CD4-positive, alpha-beta T cell treated with Interleukin-2 at 100 ng/mL for 4 hours (primary cell): ENCODE results near the gene ZNF579.

Experiments
- DNase-seq: peaks from one replicate; pipeline ENCODE4 v3.0.0-alpha.2; 2020; ENCODE audit warnings: low spot score

ZNF579 gene, protein sequence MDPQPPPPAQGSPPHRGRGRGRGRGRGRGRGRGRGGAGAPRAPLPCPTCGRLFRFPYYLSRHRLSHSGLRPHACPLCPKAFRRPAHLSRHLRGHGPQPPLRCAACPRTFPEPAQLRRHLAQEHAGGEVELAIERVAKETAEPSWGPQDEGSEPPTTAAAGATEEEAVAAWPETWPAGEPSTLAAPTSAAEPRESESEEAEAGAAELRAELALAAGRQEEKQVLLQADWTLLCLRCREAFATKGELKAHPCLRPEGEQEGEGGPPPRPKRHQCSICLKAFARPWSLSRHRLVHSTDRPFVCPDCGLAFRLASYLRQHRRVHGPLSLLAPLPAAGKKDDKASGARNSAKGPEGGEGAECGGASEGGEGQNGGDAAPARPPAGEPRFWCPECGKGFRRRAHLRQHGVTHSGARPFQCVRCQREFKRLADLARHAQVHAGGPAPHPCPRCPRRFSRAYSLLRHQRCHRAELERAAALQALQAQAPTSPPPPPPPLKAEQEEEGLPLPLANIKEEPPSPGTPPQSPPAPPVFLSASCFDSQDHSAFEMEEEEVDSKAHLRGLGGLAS

DNA sequence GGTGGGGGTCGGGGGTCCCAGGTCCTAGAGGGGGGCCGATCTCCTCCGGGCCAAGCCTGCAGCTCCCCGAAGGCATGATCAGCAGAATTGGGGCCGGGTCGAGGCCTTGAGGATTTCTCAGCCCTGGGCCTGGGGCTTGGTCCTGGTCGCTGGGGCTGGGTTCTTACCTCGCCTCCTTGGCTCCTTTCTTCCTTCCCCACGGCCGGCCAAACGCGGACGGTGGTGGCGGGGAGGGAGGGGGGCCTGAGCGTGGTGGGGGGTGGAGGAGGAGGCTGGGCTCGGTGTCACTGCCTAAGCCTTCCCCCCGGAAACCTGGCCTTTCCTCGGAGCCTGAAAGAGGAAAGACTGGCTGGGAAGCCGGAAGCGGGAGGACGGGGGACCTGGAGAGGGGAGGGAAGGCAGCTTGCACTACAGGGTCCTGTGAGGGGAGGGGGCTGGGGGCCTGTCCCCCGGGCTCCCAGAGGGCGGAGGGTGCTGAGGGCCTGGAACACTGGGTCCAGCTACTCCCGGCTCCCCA, at the start of gene ZNF579:
ZNF579 (minus strand) TSS at position 221 of the 517 bp plus-strand sequence. CDS start 1,209 bp downstream, outside the sequence.
- peak; percentile 76 for DNase-seq

DNA sequence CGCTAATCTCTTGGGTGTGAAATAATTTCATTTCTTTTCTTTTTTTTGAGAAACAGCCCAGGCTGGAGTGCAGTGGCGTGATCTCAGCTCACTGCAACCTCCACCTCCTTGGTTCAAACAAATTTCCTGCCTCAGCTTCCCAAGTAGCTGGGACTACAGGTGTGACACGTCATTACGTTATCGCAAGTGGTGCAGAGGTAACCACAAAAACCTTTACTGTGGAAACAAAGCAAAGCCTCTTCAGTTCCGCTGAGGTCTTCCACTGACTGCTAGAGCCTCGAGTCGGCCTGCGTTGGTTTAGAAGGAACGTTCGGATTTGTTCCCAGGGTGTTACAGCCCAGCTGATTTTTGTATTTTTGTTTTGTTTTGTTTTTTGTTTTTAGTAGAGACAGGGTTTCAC, 45.7 kb upstream of the ZNF579 start:
- peak; percentile 76 for DNase-seq

DNA sequence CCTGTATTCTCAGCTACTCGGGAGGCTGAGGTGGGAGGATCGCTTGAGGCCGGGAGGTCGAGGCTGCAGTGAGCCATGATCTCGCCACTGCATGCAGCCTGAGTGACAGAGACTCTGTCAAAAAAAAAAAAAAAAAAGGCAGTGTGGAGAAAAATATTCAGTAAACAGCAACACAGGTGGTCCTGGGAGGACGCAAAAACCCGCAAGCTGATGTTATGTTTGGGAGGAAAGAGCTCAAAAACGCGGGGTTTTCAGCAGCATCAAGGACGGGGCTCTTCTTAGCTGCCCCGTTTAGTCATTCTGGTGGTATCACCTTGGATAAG, 44.3 kb upstream of the ZNF579 start:
- no peak for DNase-seq

- DNase-seq: peak; percentile 91
These were observed 43.7 kb upstream of the ZNF579 start, which contains the start of gene ZNF784 for GRCh38 chr19:55624109-55625003. TSS of gene ZNF784 (minus strand) at chr19:55624566. CDS start at chr19:55624561, 5 bp downstream.

DNA sequence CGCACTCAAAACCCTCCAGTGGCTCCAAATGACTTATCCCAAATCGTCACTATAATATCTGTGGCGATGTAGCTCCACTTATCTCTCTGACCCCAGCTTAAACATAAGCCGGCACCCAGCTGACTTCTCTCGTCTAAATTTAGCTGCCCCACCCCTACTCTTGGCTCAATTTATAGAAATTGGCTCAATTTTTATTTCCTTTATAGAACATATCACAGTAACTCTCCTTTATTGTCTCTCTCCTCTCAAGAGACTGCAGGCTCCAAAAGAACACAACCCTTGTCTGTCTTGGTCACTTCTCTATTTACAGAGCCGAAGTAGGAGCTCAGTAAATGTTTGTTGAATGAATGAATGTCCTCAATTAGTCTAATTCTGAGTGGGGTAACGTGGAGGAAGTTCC, 42.9 kb upstream of the ZNF579 start:
- DNase-seq: no peak

DNA sequence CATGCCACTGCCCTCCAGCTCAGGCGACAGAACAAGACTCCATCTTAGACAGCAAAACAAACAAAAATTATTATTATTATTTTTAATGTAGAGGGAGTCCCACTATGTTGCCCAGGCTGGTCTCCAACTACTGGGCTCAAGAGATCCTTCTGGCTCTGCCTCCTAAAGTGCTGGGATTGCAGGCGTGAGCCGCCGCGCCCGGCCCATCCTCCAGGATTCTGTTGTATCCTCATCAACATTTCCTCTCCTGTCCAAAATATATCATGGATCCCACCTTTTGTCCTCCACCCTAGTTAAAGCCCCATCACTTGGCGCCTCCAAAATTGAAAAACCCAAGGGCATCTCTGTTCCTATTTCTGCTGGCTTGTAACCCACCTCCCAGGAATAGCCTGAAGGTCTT, 42.5 kb upstream of the ZNF579 start:
- DNase-seq: no peak

GRCh38 chr19:55622242-55622969, 41.8 kb upstream of the ZNF579 start:
- no peak for DNase-seq

DNA sequence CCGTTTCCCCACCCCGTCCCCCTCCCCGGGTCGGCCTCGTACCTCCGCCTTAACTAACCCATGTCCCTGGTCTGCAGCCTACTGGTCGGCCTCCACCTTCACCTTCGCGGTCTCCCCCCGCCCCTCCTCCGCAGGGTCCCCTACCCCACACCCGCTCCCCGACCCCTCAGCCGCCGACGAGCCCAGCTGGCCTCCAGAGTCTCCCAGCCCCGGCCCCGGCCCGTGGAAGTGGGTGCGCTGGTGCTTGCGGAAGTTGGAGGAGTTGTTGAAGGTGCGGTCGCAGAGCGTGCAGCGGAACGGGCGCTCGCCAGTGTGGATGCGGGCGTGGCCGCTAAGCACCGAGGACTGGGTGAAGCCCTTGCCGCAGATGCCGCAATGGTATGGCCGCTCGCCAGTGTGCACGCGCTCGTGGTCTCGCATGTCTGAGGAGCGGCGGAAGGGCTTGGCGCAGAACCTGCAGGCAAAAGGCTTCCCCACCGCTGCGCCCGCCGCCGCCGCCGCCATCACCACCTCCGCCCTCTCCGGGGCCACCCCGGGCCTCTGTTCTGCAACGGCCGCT, 41.1 kb upstream of the ZNF579 start:
- DNase-seq: no peak

GRCh38 chr19:55621205-55621672, 40.6 kb upstream of the ZNF579 start:
- no peak for DNase-seq

GRCh38 chr19:55620410-55621204, 40.0 kb upstream of the ZNF579 start:
- DNase-seq: peak; percentile 24

DNA sequence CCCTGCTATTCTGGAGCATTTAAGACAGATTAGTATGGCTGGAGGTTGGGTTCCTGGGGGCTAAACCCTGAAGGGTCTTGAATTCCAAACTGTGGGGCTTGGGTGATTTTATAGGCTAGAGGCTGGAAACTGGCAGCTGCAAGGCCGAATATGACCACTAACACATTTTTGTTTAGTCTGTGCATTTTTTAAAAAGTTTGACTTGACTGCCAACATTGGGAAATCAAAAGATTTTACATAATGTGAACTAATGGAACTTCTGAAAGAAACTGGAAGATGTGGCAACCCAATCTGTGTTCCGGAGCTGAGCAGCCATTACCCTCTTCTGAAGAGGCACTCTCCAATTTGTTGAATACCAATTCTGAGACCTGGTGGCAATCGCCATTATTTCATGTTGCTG, 38.6 kb upstream of the ZNF579 start:
- DNase-seq: no peak

- no peak for DNase-seq
These were observed 37.8 kb upstream of the ZNF579 start for GRCh38 chr19:55618426-55618825.

DNA sequence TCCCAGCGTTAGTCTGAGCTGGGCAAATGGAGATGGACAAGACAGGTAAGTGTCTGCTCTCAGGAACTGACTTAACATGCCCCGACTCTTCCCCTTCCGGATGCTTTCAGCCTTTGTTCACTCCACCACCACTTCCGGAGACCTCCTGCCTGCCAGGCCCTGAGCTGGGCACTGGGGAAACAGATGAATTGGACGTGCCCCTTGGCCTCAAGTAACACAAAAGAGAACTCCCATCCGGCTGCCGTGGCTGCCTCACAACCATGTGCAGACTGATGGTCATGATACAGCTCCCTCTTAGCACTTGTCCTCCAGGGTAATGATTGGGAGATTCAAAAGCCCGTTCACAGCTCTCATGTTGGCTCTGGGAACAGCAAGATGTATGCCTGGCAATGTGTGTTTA, 36.8 kb upstream of the ZNF579 start:
- DNase-seq: no peak

DNA sequence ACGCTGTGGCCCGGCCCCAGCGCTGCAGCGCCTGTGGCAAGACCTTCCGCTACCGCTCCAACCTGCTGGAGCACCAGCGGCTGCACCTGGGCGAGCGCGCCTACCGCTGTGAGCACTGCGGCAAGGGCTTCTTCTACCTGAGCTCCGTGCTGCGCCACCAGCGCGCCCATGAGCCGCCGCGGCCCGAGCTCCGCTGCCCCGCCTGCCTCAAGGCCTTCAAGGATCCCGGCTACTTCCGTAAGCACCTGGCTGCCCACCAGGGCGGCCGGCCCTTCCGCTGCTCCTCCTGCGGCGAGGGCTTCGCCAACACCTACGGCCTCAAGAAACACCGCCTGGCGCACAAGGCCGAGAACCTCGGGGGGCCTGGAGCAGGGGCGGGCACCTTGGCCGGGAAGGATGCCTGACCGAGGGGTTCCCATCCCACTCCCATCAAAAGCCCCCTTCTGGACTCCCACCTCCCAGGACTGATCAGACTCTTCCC, 35.8 kb upstream of the ZNF579 start:
- no peak for DNase-seq

- no peak for DNase-seq
These were observed 35.1 kb upstream of the ZNF579 start for GRCh38 chr19:55615543-55616394.

DNA sequence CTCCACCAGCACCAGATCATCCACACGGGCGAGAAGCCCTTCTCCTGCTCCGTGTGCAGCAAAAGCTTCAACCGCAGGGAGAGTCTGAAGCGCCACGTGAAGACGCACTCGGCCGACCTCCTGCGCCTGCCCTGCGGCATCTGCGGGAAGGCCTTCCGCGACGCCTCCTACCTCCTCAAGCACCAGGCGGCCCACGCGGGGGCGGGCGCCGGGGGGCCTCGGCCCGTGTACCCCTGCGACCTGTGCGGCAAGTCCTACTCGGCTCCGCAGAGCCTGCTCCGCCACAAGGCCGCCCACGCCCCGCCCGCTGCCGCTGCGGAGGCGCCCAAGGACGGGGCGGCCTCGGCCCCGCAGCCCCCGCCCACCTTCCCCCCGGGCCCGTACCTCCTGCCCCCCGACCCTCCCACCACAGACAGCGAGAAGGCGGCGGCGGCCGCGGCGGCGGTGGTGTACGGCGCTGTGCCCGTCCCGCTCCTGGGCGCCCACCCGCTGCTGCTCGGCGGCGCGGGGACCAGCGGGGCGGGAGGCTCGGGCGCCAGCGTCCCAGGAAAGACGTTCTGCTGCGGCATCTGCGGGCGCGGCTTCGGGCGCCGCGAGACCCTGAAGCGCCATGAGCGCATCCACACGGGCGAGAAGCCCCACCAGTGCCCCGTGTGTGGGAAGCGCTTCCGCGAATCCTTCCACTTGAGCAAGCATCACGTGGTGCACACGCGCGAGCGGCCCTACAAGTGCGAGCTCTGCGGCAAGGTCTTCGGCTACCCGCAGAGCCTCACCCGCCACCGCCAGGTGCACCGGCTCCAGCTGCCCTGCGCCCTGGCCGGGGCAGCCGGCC, 34.3 kb upstream of the ZNF579 start:
- no peak for DNase-seq

GRCh38 chr19:55613930-55614710, 33.5 kb upstream of the ZNF579 start:
- DNase-seq: no peak

DNA sequence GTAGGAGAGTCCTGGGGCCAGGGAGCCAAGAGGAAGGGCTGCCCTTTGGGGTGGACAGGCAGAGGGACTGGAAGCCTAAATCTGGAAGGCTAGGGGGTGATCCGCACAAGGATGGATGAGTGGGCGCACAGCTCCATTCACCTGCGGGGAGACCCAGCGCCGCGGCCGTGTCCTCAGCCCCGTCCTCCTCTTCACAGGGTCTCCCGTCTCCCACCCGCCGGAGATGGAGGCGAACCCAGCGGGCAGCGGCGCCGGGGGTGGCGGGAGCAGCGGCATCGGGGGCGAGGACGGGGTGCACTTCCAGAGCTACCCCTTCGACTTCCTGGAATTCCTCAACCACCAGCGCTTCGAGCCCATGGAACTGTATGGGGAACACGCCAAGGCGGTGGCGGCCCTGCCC, 32.7 kb upstream of the ZNF579 start:
- no peak for DNase-seq
